GM12878 (cell line): Measurements from ENCODE around the gene MSI2. TPM values are rescaled to one million over a fixed set of nuclear protein-coding genes. Genes with fewer than 3 reads are reported as not detected.

ENCODE experiments used
- ATAC-seq: fragments of 200-7000 bp; cut with Tn5 transposase; 3 replicates; pipeline ENCODE4 v1.9.1; 2020; ENCODE audit warnings: mild to moderate bottlenecking, moderate library complexity
- BruUV-seq: library from RNA; stranded (reverse); fragments of 400-500 nt; replicated peaks from 2 replicates; lab custom pipeline; 2021; lab: Mats Ljungman, UMichigan
- CTCF ChIA-PET: fragments of 300-600 bp; sonication (Branson Sonifier 250); formaldehyde crosslinking; extraction: SDS; loops from one replicate; lab custom pipeline; 2021; ENCODE audit warnings: inconsistent platforms; lab: Yijun Ruan, JAX
- POLR2A ChIA-PET: fragments of 350-600 bp; formaldehyde crosslinking; extraction: SDS; loops from one replicate; lab custom pipeline; 2021; ENCODE audit warnings: inconsistent platforms; lab: Charles Lee
- RAD21 ChIA-PET: fragments of 300-600 bp; sonication (Branson Sonifier 250); formaldehyde crosslinking; loops from one replicate; lab custom pipeline; 2023; ENCODE audit warnings: antibody characterized with exemption; ENCODE audit not compliant: unreplicated experiment; lab: Charles Lee
- SMC1A ChIA-PET: fragments of 300-600 bp; sonication (Branson Sonifier 250); formaldehyde crosslinking; loops from one replicate; lab custom pipeline; 2023; ENCODE audit not compliant: unreplicated experiment, uncharacterized antibody; lab: Charles Lee
- DNase-seq: peaks from one replicate; pipeline ENCODE4 v3.0.0-alpha.2; 2011; ENCODE audit warnings: low read depth, low spot score
- FAIRE-seq: peaks from 3 replicates; lab custom pipeline; 2011; peaks lifted over from hg19 to GRCh38; lab: Jason Lieb, UNC
- H2AFZ ChIP-seq: 2 replicates; pipeline ENCODE4 v1.6.0; 2011; ENCODE audit warnings: low read depth, low read length, control low read depth; ENCODE audit not compliant: control insufficient read depth
- H3K27ac ChIP-seq: 2 replicates; pipeline ENCODE4 v1.5.1; 2011; ENCODE audit warnings: control low read depth; ENCODE audit not compliant: control insufficient read depth, insufficient read depth
- H3K27me3 ChIP-seq, 2 experiments: replicated peaks in 1 of 2; 2 replicates each; pipeline versions ENCODE4 v1.6.0 to v1.6.1; 2011; ENCODE audit warnings: low read length in 1 of 2; ENCODE audit not compliant: control insufficient read depth in 2 of 2, insufficient read depth in 2 of 2
- H3K36me3 ChIP-seq, 2 experiments: 2 replicates each; pipeline ENCODE4 v1.5.1; 2011; ENCODE audit warnings: low read length in 1 of 2; ENCODE audit not compliant: control insufficient read depth in 2 of 2, insufficient read depth in 2 of 2
- H3K4me1 ChIP-seq: 2 replicates; pipeline ENCODE4 v1.6.1; 2011; ENCODE audit warnings: mild to moderate bottlenecking, low read length, moderate library complexity, mixed read lengths; ENCODE audit not compliant: control insufficient read depth, insufficient read depth
- H3K4me2 ChIP-seq: 2 replicates; pipeline ENCODE4 v1.6.0; 2011; ENCODE audit warnings: control low read depth; ENCODE audit not compliant: control insufficient read depth, insufficient read depth
- H3K4me3 ChIP-seq: fragments of 200-600 bp; sonication (generic); 2 replicates; pipeline ENCODE4 v1.5.1; 2016
- H3K79me2 ChIP-seq: 2 replicates; pipeline ENCODE4 v1.6.0; 2011; ENCODE audit warnings: low read length; ENCODE audit not compliant: control insufficient read depth, insufficient read depth
- H3K9ac ChIP-seq: 2 replicates; pipeline ENCODE4 v1.8.0; 2011; ENCODE audit warnings: low read length, control low read depth, mixed read lengths; ENCODE audit not compliant: control insufficient read depth, insufficient read depth
- H3K9me3 ChIP-seq: replicated peaks from 3 replicates; pipeline ENCODE4 v1.5.1; 2011; ENCODE audit warnings: mild to moderate bottlenecking, low read length; ENCODE audit not compliant: control insufficient read depth, insufficient read depth
- H4K20me1 ChIP-seq: 2 replicates; pipeline ENCODE4 v1.6.0; 2011; ENCODE audit not compliant: control insufficient read depth, insufficient read depth
- IRF5 ChIP-seq: fragments of 450-650 bp; IDR thresholded peaks from 2 replicates; pipeline ENCODE4 v1.6.1; 2017; ENCODE audit warnings: borderline replicate concordance
- POLR2A ChIP-seq: IDR thresholded peaks from 2 replicates; pipeline ENCODE4 v1.6.1; 2011; ENCODE audit warnings: low read depth, mild to moderate bottlenecking, low read length
- POU2F2 ChIP-seq: IDR thresholded peaks from 3 replicates; pipeline ENCODE4 v1.6.1; 2011; ENCODE audit warnings: low read depth, mild to moderate bottlenecking, low read length, borderline replicate concordance
- SUPT20H ChIP-seq: IDR thresholded peaks from 2 replicates; pipeline ENCODE4 v1.6.1; 2011; ENCODE audit warnings: low read depth, mild to moderate bottlenecking, low read length, moderate library complexity, borderline replicate concordance; ENCODE audit not compliant: control insufficient read depth
- YBX1 ChIP-seq: fragments of 450-650 bp; IDR thresholded peaks from 2 replicates; pipeline ENCODE4 v1.6.1; 2016; ENCODE audit warnings: antibody characterized with exemption
- ZNF207 ChIP-seq: fragments of 450-650 bp; IDR thresholded peaks from 2 replicates; pipeline ENCODE4 v1.6.1; 2014; ENCODE audit warnings: antibody characterized with exemption, mild to moderate bottlenecking, borderline replicate concordance
- ZSCAN29 ChIP-seq: fragments of 450-650 bp; IDR thresholded peaks from 2 replicates; pipeline ENCODE4 v1.6.1; 2017; ENCODE audit warnings: mild to moderate bottlenecking, moderate library complexity
- WGBS: methylation state at CpG from one replicate; pipeline ENCODE4 v1.1.6; 2016; ENCODE audit warnings: low lambda C conversion rate; ENCODE audit not compliant: insufficient replicate concordance, insufficient coverage; ENCODE audit errors: missing lambda C conversion rate; 5-methylcytosine and 5-hydroxymethylcytosine counted together
- in situ Hi-C: fragments of 300-500 bp; cut with MboI; formaldehyde crosslinking; loops from 9 replicates; pipeline ENCODE4 v1.14.3; 2018; ENCODE audit warnings: mixed read lengths
- intact Hi-C: fragments of 100-400 bp; cut with micrococcal nuclease; formaldehyde crosslinking; loops from one replicate; pipeline ENCODE4 v1.14.2; 2022; ENCODE audit not compliant: unreplicated experiment
- polyA plus RNA-seq, 11 experiments: library from polyadenylated mRNA; depleted of rRNA in 4 of 11; unstranded in 6 of 11; stranded (reverse) in 5 of 11; fragments of >200 nt; fragmentation: Nextera tagmentation in 4 of 11; fragmentation: Illumina TruSeq in 1 of 11; extraction: Ambion mirVana in 4 of 11; extraction: Trizol in 1 of 11; gene quantifications; 1 replicate in 1 of 11; 2 replicates in 10 of 11; pipeline versions ENCODE4 v1.2.1 to v1.2.3, GENCODE V29; 2011 to 2016; ENCODE audit warnings: inconsistent platforms in 2 of 11, missing spikeins in 2 of 11, low read depth in 1 of 11
- total RNA-seq, 4 experiments: library from RNA; depleted of rRNA in 3 of 4; stranded (reverse); fragments of >200 nt in 3 of 4; fragmentation: Illumina TruSeq in 1 of 4; extraction: Trizol in 1 of 4; gene quantifications; 2 replicates each; pipeline versions ENCODE4 v1.2.1 to v1.2.3, GENCODE V29; 2013 to 2021

Gene MSI2
- total and polyA plus RNA-seq, 10 of the 15 experiments (the other 5 are each of a cell fraction or from before 2014, with no cell fraction given): 6.1 to 76.1 (median 42.0) TPM

- FAIRE-seq (no peak), ATAC-seq (no peak), DNase-seq (no peak)
- H2AFZ ChIP-seq: no peak overlapping the region
- no peaks in the 10 kb centered on the region for H3K27me3 ChIP-seq
- SMC1A ChIA-PET: interaction anchor here (1.0 kb wide), 1 partner anchor 8 kb away, joined by 3 read pairs; no protein-coding TSS in a partner anchor
- H3K4me1 ChIP-seq: no peaks in the 10 kb centered on the region
- TF ChIP-seq IRF5 (no peak), SUPT20H (no peak), POU2F2 (no peak), ZNF207 (no peak), YBX1 (no peak), ZSCAN29 (no peak), POLR2A (no peak)
- TF ChIP-seq, all 136 proteins: peak for 0
- Histone ChIP-seq H4K20me1 (no peaks in the 10 kb centered on the region), H3K4me3 (no peak overlapping the region), H3K4me2 (no peak overlapping the region), H3K36me3 (peaks cover 0 to 4% of the 10 kb centered on the region in 2 experiments; a peak in 2 of 4 replicates), H3K27ac (no peak overlapping the region), H3K9me3 (peaks cover 5% of the 10 kb centered on the region; the same call in 2 of the 3 replicates), H3K9ac (no peak overlapping the region), H3K79me2 (no peaks in the 10 kb centered on the region)
- CTCF ChIA-PET: no interaction called here
- POLR2A ChIA-PET: no interaction called here
- RAD21 ChIA-PET: no interaction called here
- WGBS: 93% methylated on average over 12 of the region's 12 CpGs
- in situ Hi-C loops: no loop called here
- intact Hi-C loops: no loop called here
- BruUV-seq: no TSS peak
Observed at GRCh38 chr17:57375770-57376225, 119.5 kb downstream of the MSI2 start.
